ENCODE results near the gene RGL3. TPM values are rescaled to one million over a fixed set of nuclear protein-coding genes. Genes with fewer than 3 reads are reported as not detected.
"Not testable (repeated sequence)": the region's sequence is repeated elsewhere in the genome, so short reads cannot be mapped to it uniquely, and the experiment has no call there.

RGL3 gene
- total RNA-seq, 1 donor from 2014 or later = 0.33 TPM

- H3K4me3 Mint-ChIP-seq = peak within 1 kb of the TSS; percentile 100
- intact Hi-C loops (cut with micrococcal nuclease) = loop anchor here (1.0 to 5.0 kb wide), 10 partner anchors 13 to 564 kb away; partner anchors contain the start of genes CARM1, CCDC159, ECSIT and TMEM205
- peaks cover 41% of the 10 kb centered on the region for H3K4me1 Mint-ChIP-seq
- ATAC-seq (ENCODE audit: low read depth) = peak; percentile 88
- peak; percentile 95 for DNase-seq
- ChIA-PET POLR2A (interaction anchor here (0.6 to 1.4 kb wide), 10 partner anchors 13 to 1616 kb away, joined by 3 to 46 read pairs (median 4); partner anchors contain the start of genes CCDC159, FBXL12, SWSAP1 and TMEM205), CTCF (interaction anchor here (0.6 to 1.9 kb wide), 8 partner anchors 9 to 137 kb away, joined by 3 to 9 read pairs (median 4); partner anchors contain the start of genes CCDC159 and TMEM205)
- peak within 1 kb of the TSS; percentile 95 for H3K27ac Mint-ChIP-seq
- peaks cover 37% of the 10 kb centered on the region for H3K36me3 Mint-ChIP-seq (ENCODE audit: low read depth)
- TF ChIP-seq, protein P1, sequence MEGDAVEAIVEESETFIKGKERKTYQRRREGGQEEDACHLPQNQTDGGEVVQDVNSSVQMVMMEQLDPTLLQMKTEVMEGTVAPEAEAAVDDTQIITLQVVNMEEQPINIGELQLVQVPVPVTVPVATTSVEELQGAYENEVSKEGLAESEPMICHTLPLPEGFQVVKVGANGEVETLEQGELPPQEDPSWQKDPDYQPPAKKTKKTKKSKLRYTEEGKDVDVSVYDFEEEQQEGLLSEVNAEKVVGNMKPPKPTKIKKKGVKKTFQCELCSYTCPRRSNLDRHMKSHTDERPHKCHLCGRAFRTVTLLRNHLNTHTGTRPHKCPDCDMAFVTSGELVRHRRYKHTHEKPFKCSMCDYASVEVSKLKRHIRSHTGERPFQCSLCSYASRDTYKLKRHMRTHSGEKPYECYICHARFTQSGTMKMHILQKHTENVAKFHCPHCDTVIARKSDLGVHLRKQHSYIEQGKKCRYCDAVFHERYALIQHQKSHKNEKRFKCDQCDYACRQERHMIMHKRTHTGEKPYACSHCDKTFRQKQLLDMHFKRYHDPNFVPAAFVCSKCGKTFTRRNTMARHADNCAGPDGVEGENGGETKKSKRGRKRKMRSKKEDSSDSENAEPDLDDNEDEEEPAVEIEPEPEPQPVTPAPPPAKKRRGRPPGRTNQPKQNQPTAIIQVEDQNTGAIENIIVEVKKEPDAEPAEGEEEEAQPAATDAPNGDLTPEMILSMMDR (IDR thresholded peaks at IDR 0.05) = peak; percentile 85
- no peaks in the 10 kb centered on the region for H3K27me3 Mint-ChIP-seq
- no peaks in the 10 kb centered on the region for H3K9me3 Mint-ChIP-seq
These were observed 16.1 kb upstream of the RGL3 start, which contains the start of the genes ODAD3 and PRKCSH for GRCh38 chr19:11435057-11435832. Gene ODAD3 (minus strand): TSS chr19:11435121. CDS start chr19:11435016, 105 bp downstream. Gene PRKCSH (plus strand): TSS chr19:11435635. CDS start chr19:11436118, 483 bp downstream.

GRCh38 chr19:11434703-11435056 is 15.6 kb upstream of the RGL3 start:
- POLR2A ChIA-PET = interaction anchor here (0.6 to 1.4 kb wide), 8 partner anchors 12 to 110 kb away, joined by 3 to 46 read pairs (median 6); partner anchors contain the start of genes CCDC159, SWSAP1 and TMEM205
- Mint-ChIP-seq H3K9me3 (no peaks in the 10 kb centered on the region), H3K4me1 (peaks cover 41% of the 10 kb centered on the region), H3K4me3 (peak overlapping the region; percentile 100), H3K27ac (peak overlapping the region; percentile 95), H3K36me3 (ENCODE audit: low read depth) (peaks cover 32% of the 10 kb centered on the region), H3K27me3 (no peaks in the 10 kb centered on the region)
- no peak for DNase-seq
- intact Hi-C loops (cut with micrococcal nuclease) = loop anchor here (1.0 to 5.0 kb wide), 10 partner anchors 12 to 564 kb away; partner anchors contain the start of genes CARM1, CCDC159, ECSIT and TMEM205
- CTCF ChIA-PET = interaction anchor here (0.6 to 1.9 kb wide), 7 partner anchors 8 to 88 kb away, joined by 3 to 9 read pairs (median 4); partner anchors contain the start of genes CCDC159 and TMEM205
- TF ChIP-seq, protein P1 (IDR thresholded peaks at IDR 0.05) = no peak
- ATAC-seq (ENCODE audit: low read depth) = peak; percentile 1

- POLR2A ChIA-PET = interaction anchor here (0.9 kb wide), 1 partner anchor 715 kb away, joined by 7 read pairs; no protein-coding TSS in a partner anchor
- peaks cover 40% of the 10 kb centered on the region for H3K4me1 Mint-ChIP-seq
- H3K27ac Mint-ChIP-seq; CTCF ChIA-PET; ATAC-seq (ENCODE audit: low read depth); H3K9me3 Mint-ChIP-seq; intact Hi-C loops (cut with micrococcal nuclease); H3K4me3 Mint-ChIP-seq; H3K27me3 Mint-ChIP-seq; DNase-seq: not testable (repeated sequence)
- H3K36me3 Mint-ChIP-seq (ENCODE audit: low read depth) = peaks cover 27% of the 10 kb centered on the region
These were observed 14.4 kb upstream of the RGL3 start for GRCh38 chr19:11433526-11433925.

DNA sequence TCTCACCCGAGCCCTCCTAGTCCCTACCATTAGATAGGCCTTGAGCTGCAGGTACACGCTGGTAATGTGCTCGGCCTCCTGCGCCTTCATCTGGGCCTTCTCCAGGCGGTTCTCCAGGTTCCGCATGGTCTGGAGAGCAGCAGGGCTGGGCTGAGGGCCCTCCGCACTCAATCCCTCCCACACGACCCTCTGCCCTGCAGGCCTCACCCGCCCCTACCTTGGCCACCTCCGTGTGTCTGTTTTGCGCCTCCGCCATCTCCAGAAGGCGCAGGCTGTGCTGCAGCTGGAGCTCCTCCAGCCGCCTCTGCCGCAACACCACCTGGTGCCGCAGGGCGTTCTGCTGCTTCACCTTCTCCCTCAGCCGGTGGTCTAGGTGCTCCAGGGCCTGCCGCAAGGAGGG is 7.5 kb upstream of the RGL3 start:
- H3K36me3 Mint-ChIP-seq (ENCODE audit: low read depth) = no peaks in the 10 kb centered on the region
- no peak for ATAC-seq (ENCODE audit: low read depth)

More for the DNA sequence above, 7.5 kb upstream of the RGL3 start:
- H3K4me3 Mint-ChIP-seq = no peak overlapping the region
- DNase-seq = no peak
- ChIA-PET CTCF (interaction anchor here (0.9 kb wide), 1 partner anchor 9 kb away, joined by 3 read pairs; the partner anchor contains the start of genes ODAD3 and PRKCSH), POLR2A (interaction anchor here (1.2 kb wide), 1 partner anchor 9 kb away, joined by 4 read pairs; no protein-coding TSS in a partner anchor)
- intact Hi-C loops (cut with micrococcal nuclease) = no loop called here
- TF ChIP-seq, protein P1 (IDR thresholded peaks at IDR 0.05) = no peak
- H3K9me3 Mint-ChIP-seq = no peaks in the 10 kb centered on the region
- H3K4me1 Mint-ChIP-seq = peaks cover 26% of the 10 kb centered on the region
- H3K27ac Mint-ChIP-seq = no peak overlapping the region
- peaks cover 2% of the 10 kb centered on the region for H3K27me3 Mint-ChIP-seq

Measured in activated B cell treated with CpG ODN at 0.5 μM for 24 hours (primary cell).